HL-60/S4 treated with retinoic acid at 250 ng/mL for 4 days and 3 days (cell line): ENCODE results near the gene TAGAP.
"Not testable (repeated sequence)": the region's sequence is repeated elsewhere in the genome, so short reads cannot be mapped to it uniquely, and the experiment has no call there.

Experiments used
- in situ Hi-C: fragments of 300-500 bp; cut with MboI; formaldehyde crosslinking; loops from 2 replicates; pipeline ENCODE4 v1.7.0; 2022; ENCODE audit warnings: low sequenced_read_pairs

TAGAP gene

DNA sequence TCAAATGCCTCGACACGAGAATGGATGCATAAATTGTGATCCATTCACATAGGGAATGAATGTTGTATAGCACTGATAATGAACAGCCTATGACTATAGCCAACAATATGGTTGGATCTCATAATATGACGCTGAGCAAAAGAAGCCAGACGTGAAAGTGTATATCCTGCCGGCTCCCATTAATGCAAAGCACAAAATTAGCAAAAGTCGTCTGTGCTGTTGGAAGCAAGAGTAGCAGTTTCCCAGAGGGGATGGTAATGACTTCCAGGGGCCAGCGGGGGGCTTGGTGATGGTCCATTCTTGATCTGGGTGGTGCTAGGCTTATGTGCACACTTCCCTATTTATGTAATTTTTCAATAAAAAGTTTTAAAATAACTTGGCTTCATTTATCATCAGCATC lies 1.0 kb upstream of the TAGAP start:
- in situ Hi-C loops = no loop called here

DNA sequence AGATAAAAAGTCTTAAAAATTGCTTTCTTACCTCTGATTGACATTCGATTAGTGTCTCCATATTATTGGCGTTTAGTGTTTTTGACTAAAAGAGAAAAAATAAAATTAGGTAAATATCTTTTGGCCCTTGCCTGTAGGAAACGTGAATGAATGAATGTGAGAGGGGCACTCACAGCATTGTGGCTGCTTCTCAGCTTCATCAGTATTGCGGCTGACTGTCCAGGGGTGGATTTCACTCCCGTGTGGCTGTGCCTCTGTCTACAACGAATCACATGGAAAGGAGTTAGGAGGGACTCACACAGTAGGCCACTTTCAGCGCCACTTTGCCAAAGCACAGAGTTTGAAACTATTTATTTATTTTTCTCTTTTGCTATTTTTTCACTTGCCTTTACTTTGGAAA lies 844 bp downstream of the TAGAP start:
- in situ Hi-C loops = loop anchor here (5.0 kb wide), 1 partner anchor 63 kb away; no protein-coding TSS in a partner anchor

- in situ Hi-C loops = loop anchor here (5.0 kb wide), 1 partner anchor 64 kb away; no protein-coding TSS in a partner anchor
Observed at GRCh38 chr6:159043251-159043650, 1.5 kb downstream of the TAGAP start.

- in situ Hi-C loops = loop anchor here (5.0 kb wide), 1 partner anchor 64 kb away; no protein-coding TSS in a partner anchor
Observed at GRCh38 chr6:159042826-159043181, 2.0 kb downstream of the TAGAP start.

- in situ Hi-C loops = loop anchor here (5.0 kb wide), 1 partner anchor 65 kb away; no protein-coding TSS in a partner anchor
Observed at GRCh38 chr6:159042003-159042825, 2.6 kb downstream of the TAGAP start.

- in situ Hi-C loops = loop anchor here (5.0 kb wide), 1 partner anchor 66 kb away; no protein-coding TSS in a partner anchor
Observed at GRCh38 chr6:159041181-159041580, 3.6 kb downstream of the TAGAP start.

- in situ Hi-C loops = loop anchor here (5.0 kb wide), 1 partner anchor 67 kb away; no protein-coding TSS in a partner anchor
Observed at GRCh38 chr6:159039885-159040258, 4.9 kb downstream of the TAGAP start.

DNA sequence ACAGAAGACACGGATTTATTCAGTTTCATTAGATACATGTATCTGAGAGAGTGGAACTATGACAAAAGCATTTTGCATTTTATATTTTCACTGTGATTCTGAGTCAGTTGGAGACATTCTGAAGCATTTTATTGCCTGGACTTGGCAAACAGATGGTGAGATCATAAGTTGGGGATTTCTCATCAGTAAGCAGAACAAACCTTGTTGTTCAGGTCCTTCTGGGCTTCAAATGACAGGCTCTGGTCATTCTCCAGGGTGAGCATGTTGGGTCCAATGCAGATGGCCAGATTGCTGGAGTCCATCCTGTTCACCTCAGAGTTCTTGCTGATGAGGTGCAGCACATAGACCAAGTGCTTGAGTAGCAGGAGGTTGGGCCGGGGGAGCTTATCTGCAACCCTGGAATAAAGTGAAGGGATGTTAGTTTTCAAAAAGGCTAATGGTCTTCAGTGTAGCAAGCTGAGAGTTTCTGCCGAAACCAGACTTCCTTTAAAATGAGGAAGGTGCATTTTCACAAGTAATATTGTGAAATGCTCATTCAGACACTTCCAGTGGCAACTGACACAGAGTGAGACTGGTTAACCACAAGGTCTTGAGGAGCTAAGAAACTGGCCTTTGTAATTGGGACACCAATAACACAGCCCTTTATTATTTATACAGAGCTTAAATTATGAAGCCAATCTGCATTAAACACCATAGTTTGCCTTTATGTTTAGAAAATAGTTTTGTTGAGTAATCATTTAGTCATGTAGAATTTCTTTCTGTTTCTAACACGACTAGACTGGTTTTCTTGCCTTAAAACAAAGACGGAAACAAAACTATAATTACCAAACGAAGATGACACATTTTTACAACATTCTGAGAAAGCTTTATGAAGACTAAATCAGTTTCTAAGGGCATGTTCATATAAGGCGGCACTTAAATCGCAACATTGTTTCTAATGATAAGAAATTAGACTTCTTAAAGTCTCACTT lies 5.6 kb downstream of the TAGAP start:
- in situ Hi-C loops = no loop called here

DNA sequence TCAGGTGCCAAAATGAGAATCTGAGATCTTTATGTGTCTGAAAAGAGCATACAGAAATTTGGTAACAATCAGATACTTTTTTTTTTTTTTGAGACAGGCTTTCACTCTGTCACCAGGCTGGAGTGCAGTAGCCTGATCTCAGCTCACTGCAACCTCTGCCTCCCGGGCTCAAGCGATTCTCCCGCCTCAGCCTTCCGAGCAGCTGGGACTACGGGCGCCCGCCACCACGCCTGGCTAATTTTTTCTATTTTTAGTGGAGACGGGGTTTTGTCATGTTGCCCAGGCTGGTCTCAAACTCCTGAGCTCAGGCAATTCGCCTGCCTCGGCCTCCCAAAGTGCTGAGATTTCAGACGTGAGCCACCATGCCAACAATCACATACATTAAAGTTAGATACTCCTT lies 6.5 kb downstream of the TAGAP start:
- in situ Hi-C loops = not testable (repeated sequence)

- in situ Hi-C loops = no loop called here
Observed at GRCh38 chr6:159037756-159038290, 7.0 kb downstream of the TAGAP start.

DNA sequence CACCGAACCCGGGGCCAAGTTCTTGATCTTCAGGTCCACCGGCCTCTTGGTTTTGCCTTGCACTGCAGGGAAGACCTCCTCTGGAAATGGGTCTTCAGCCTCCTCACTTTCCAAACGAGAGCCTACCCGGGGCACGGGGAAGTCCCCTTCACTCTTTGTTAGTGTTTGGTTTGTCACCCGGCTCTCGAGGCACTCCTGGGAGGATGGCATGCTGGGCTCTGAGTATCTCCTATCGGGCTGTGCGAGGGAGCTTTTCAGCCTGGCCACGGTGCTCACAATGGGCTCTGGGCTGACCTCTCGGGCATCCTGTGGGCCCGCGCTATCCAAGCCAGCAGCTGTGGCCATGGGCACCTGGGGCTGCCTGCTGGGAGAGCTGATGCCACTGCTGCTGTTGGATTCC lies 8.1 kb downstream of the TAGAP start:
- in situ Hi-C loops = no loop called here

GRCh38 chr6:159035891-159036290 lies 8.9 kb downstream of the TAGAP start:
- in situ Hi-C loops = no loop called here

GRCh38 chr6:159033160-159034049 lies 11.4 kb downstream of the TAGAP start:
- in situ Hi-C loops = no loop called here

DNA sequence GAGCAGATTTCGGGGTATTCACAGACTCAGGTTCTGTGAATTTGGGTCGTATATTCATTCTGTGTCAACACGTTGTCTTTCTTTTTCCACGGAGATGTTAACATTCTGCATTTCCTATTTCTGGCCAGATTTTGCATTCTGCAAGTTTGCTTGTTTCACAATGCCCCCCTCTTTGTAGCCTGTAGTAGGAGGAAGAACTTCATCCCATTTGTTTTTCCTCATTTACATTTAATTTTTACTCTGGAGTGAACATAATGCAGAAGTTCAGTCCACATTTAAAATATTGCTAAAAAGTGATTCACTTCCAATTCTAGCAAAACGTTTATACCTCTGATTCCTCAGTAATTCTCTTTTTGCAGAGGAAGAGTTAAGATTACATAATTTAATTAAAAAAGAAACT lies 12.9 kb downstream of the TAGAP start:
- in situ Hi-C loops = no loop called here

- in situ Hi-C loops = no loop called here
Observed at GRCh38 chr6:159030168-159030567, 14.6 kb downstream of the TAGAP start.

GRCh38 chr6:159025224-159025623 lies 19.6 kb downstream of the TAGAP start:
- in situ Hi-C loops = not testable (repeated sequence)

GRCh38 chr6:159023893-159024292 lies 20.9 kb downstream of the TAGAP start:
- in situ Hi-C loops = no loop called here

DNA sequence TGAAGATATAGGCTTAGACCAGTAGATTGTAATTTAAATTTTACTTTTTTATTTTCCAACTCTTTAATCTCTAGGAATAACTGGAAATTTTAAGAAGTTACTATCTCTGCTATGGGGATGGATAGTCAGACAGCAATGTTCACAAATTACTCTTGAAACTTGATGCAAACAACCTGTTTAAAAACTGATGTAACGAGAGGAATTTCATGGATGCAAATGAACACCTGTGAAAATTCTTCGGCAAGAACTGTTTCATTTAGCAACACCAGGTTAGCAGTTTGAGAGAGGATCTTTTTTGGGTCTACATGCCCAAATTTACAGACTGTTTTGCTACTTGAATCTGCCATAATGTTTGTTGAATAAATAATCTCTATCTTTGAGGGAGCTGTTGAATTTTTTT lies 24.8 kb downstream of the TAGAP start:
- in situ Hi-C loops = no loop called here

GRCh38 chr6:159017757-159018559 lies 26.8 kb downstream of the TAGAP start:
- in situ Hi-C loops = no loop called here
